Transverse colon (tissue), 4 donors: ENCODE data around the gene SDC3. TPM values are rescaled to one million over a fixed set of nuclear protein-coding genes. Genes with fewer than 3 reads are reported as not detected.

ENCODE experiments used
- DNase-seq: peaks from one replicate; pipeline ENCODE4 v3.0.0-alpha.2; 2019
- H3K27ac ChIP-seq, 4 donors: fragments of 200-600 bp; sonication (generic); 2 replicates each; pipeline ENCODE4 v1.5.1; 2016 to 2018; ENCODE audit warnings: inconsistent platforms in 4 of 4
- H3K27me3 ChIP-seq: fragments of 200-600 bp; sonication (generic); 2 replicates; pipeline ENCODE4 v1.5.1; 2017; ENCODE audit warnings: inconsistent platforms
- H3K36me3 ChIP-seq, 4 donors: fragments of 200-600 bp; sonication (generic); 2 replicates each; pipeline ENCODE4 v1.5.1; 2017 to 2019; ENCODE audit warnings: inconsistent platforms in 4 of 4
- H3K4me1 ChIP-seq, 4 donors: fragments of 200-600 bp; sonication (generic); 2 replicates each; pipeline ENCODE4 v1.5.1; 2017 to 2020; ENCODE audit warnings: inconsistent platforms in 4 of 4
- H3K4me3 ChIP-seq, 4 donors: fragments of 200-600 bp; sonication (generic); 1 replicate in 1 of 4; 2 replicates in 3 of 4; pipeline versions ENCODE4 v1.5.1 to v1.6.1; 2017 to 2019; ENCODE audit warnings: inconsistent platforms in 4 of 4
- H3K9me3 ChIP-seq, 2 donors: fragments of 200-600 bp; sonication (generic); 2 replicates each; pipeline ENCODE4 v1.5.1; 2017 to 2019; ENCODE audit warnings: inconsistent platforms in 2 of 2
- EP300 ChIP-seq: sonication (generic); formaldehyde crosslinking; IDR thresholded peaks from one replicate; pipeline ENCODE4 v1.6.1; 2017; ENCODE audit warnings: antibody characterized with exemption, low read depth
- POLR2A ChIP-seq: fragments of 450-650 bp; IDR thresholded peaks from one replicate; pipeline ENCODE4 v1.6.1; 2016; ENCODE audit warnings: antibody characterized with exemption, mild to moderate bottlenecking, moderate library complexity
- POLR2AphosphoS5 ChIP-seq, 3 donors: sonication (generic); formaldehyde crosslinking; IDR thresholded peaks; one replicate each; pipeline ENCODE4 v1.6.1; 2016; ENCODE audit warnings: antibody characterized with exemption in 3 of 3
- WGBS, 2 donors: methylation state at CpG; one replicate each; pipeline ENCODE4 v1.1.5; 2018; ENCODE audit warnings: low coverage in 1 of 2; 5-methylcytosine and 5-hydroxymethylcytosine counted together
- in situ Hi-C, 4 donors: fragments of 200-750 bp; cut with MboI; loops; one replicate each; pipeline versions ENCODE4 v1.15.0 to v1.15.1; 2017; ENCODE audit warnings: low sequenced_read_pairs in 3 of 4, low pct_ligation_motif_present in 1 of 4, low pct_unique_long_range_greater_than_20kb in 1 of 4
- intact Hi-C: fragments of 100-400 bp; cut with DNase I; formaldehyde crosslinking; loops from one replicate; pipeline ENCODE4 v1.15.1; 2023; ENCODE audit warnings: low total_unique reads
- total RNA-seq, 4 donors: library from RNA; depleted of rRNA; stranded (reverse); fragments of >200 nt; gene quantifications; one replicate each; pipeline ENCODE4 v1.1.0, GENCODE V29; 2016
- TF ChIP-seq, protein P1 (sequence below), 5 experiments: fragments of 200-600 bp in 3 of 5; fragments of 450-650 bp in 2 of 5; sonication (generic) in 3 of 5; IDR thresholded peaks; 1 replicate in 2 of 5; 2 replicates in 3 of 5; pipeline ENCODE4 v1.5.1; 2016 to 2017; ENCODE audit warnings: antibody characterized with exemption in 5 of 5, inconsistent platforms in 3 of 5, mild to moderate bottlenecking in 2 of 5, moderate library complexity in 1 of 5

The SDC3 gene
- total RNA-seq, 4 donors from 2014 or later: 7.9 to 35.4 (median 10.1) TPM

DNA sequence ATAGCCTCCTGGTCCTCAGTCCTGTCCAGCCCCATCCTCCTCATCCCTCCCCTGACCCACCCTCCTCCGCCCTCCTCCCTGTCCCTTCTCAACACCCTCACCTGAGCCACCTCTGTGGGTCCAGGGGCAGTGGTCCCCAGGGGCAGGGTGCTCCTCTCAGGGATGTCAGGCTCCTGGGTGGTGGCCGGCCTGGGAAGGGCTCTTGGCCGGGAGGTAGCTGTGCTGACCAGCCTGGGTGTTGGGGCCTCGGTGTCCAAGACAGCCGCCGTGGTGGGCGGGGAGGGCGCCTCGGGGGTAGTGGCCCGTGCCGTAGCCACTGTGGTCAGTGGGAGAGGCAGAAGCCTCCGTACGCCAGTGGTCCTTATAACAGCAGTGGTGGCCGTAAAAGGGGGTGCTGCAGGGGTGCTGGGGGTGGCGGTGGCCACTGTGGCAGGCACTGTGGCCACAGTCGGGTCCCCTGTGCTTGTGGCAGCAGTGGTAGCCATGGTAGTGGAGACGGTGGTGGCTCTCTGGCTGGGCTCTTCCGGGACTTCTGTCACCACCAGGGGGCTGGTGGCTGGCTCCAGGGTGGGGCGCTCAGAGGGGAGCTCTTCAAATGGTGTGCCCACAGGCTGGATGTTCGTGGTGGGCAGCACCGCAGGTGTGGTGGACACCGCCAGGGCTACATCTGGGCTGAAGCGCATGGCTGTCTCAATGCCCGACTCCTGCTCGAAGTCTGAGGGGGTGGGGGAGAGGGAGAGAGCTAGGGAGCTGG, 31.9 kb downstream of the SDC3 start:
- no peak for DNase-seq
- intact Hi-C loops: no loop called here
- no peak for TF ChIP-seq POLR2A
- Histone ChIP-seq H3K27me3 (no peaks in the 10 kb centered on the region), H3K36me3 (peaks cover 0 to 6% (median 0%) of the 10 kb centered on the region in 4 donors), H3K27ac (peak overlapping the region; percentile 52 to 83 (median 63)), H3K4me1 (peaks cover 6 to 26% (median 14%) of the 10 kb centered on the region in 4 donors), H3K9me3 (no peaks in the 10 kb centered on the region), H3K4me3 (no peak overlapping the region)
- in situ Hi-C loops: no loop called here
- WGBS, 2 donors: 80 to 84% methylated on average over 6 to 15 of the region's 25 CpGs

DNA sequence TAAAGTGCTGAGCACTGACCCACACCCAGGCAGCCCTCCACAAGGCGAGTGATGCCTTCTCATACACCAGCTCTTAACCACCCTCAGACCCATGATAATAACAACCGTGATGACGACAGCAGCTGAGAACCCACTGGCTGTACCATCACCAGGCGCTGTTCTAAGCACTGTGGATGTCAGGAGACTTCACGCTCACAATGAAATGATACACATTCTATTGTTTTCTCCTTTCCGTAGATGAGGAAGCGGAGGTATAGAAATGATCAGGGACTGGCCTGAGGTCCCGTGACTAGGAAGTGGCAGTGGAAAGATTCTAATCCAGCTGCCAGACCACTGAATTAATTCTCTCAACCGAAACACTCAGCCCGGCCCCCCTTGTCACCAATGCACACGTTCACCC, 32.6 kb downstream of the SDC3 start:
- peak overlapping the region in 1 of 4 donors; percentile 83 for H3K27ac ChIP-seq
- intact Hi-C loops: no loop called here
- WGBS, 2 donors: 77 to 81% methylated on average over 4 to 11 of the region's 11 CpGs

DNA sequence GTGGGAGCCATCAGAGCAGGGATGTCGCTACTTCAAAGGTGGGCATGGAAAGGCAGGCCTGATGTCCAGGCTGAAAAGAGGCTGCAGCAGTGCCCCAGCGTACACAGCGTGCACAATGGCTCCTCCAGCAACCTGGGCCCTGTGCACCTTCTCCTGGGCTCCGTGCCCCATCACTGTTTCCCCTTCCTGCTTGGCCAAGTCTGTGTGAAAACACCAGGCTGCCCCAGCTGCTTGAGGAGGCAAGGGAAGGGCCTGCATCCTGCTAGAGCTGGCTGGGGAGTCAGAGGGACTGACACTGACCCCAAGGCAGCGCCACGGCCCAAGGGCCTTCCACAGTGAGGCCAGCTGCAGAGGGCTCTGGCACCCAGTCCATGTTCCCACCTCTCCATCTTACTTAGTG, 33.4 kb downstream of the SDC3 start:
- in situ Hi-C loops (no loop called here), intact Hi-C loops (no loop called here)
- no peak overlapping the region for H3K27ac ChIP-seq
- DNase-seq: no peak
- peaks cover 0 to 6% (median 0%) of the 10 kb centered on the region in 4 donors for H3K36me3 ChIP-seq
- WGBS, 2 donors: 83% methylated on average over 6 of the region's 6 CpGs; no CpG with 5 or more reads in 1 of the 2 donors
- H3K4me3 ChIP-seq: no peak overlapping the region
- H3K9me3 ChIP-seq: no peaks in the 10 kb centered on the region
- no peaks in the 10 kb centered on the region for H3K27me3 ChIP-seq
- H3K4me1 ChIP-seq: peaks cover 5 to 21% (median 13%) of the 10 kb centered on the region in 4 donors
- TF ChIP-seq POLR2A (no peak), POLR2AphosphoS5 (IDR thresholded peaks at IDR 0.05) (no peak), EP300 (no peak)
- TF ChIP-seq, protein P1, sequence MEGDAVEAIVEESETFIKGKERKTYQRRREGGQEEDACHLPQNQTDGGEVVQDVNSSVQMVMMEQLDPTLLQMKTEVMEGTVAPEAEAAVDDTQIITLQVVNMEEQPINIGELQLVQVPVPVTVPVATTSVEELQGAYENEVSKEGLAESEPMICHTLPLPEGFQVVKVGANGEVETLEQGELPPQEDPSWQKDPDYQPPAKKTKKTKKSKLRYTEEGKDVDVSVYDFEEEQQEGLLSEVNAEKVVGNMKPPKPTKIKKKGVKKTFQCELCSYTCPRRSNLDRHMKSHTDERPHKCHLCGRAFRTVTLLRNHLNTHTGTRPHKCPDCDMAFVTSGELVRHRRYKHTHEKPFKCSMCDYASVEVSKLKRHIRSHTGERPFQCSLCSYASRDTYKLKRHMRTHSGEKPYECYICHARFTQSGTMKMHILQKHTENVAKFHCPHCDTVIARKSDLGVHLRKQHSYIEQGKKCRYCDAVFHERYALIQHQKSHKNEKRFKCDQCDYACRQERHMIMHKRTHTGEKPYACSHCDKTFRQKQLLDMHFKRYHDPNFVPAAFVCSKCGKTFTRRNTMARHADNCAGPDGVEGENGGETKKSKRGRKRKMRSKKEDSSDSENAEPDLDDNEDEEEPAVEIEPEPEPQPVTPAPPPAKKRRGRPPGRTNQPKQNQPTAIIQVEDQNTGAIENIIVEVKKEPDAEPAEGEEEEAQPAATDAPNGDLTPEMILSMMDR (IDR thresholded peaks at IDR 0.05): no peak

More for the DNA sequence above, 32.6 kb downstream of the SDC3 start:
- Histone ChIP-seq H3K4me1 (peaks cover 5 to 26% (median 13%) of the 10 kb centered on the region in 4 donors), H3K36me3 (peaks cover 0 to 6% (median 0%) of the 10 kb centered on the region in 4 donors), H3K9me3 (no peaks in the 10 kb centered on the region), H3K27me3 (no peaks in the 10 kb centered on the region), H3K4me3 (no peak overlapping the region)
- DNase-seq: no peak
- TF ChIP-seq, protein P1 (IDR thresholded peaks at IDR 0.05): no peak
- TF ChIP-seq EP300 (no peak), POLR2A (no peak), POLR2AphosphoS5 (IDR thresholded peaks at IDR 0.05) (no peak)
- in situ Hi-C loops: no loop called here

DNA sequence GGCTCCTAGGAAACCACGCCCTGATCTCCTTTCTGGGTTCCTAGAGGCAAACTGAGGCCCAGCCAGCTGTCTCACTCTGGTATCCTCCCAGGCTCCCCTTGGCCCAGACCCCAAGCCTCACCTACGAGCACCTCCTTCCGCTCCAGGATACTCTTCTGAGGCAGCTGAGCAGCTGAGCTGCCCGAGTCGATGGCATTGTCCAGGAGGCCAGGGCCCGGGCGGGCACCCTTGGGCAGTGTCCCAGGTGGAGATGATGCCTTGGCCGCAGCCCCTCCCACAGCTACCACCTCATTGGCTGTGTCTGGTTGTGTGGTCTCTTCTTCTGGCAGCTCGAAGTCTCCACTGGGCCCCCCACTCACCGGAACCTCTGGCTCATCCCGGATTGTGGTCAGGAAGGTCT, 34.4 kb downstream of the SDC3 start:
- H3K9me3 ChIP-seq: no peaks in the 10 kb centered on the region
- TF ChIP-seq POLR2AphosphoS5 (IDR thresholded peaks at IDR 0.05) (no peak), POLR2A (no peak), EP300 (no peak)
- TF ChIP-seq, protein P1 (IDR thresholded peaks at IDR 0.05): no peak
- no peak overlapping the region for H3K27ac ChIP-seq
- no peak overlapping the region for H3K4me3 ChIP-seq
- H3K4me1 ChIP-seq: peaks cover 0 to 16% (median 10%) of the 10 kb centered on the region in 4 donors
- peaks cover 0 to 6% (median 0%) of the 10 kb centered on the region in 4 donors for H3K36me3 ChIP-seq
- 89% methylated on average over 11 of the region's 11 CpGs; no CpG with 5 or more reads in 1 of the 2 donors for WGBS, 2 donors
- in situ Hi-C loops (no loop called here), intact Hi-C loops (no loop called here)
- DNase-seq: no peak
- no peaks in the 10 kb centered on the region for H3K27me3 ChIP-seq
